SU-DHL-6 (cell line): ENCODE data around the gene CORO7.

Experiments used
- H2AFZ ChIP-seq: fragments of 200-600 bp; sonication (generic); 2 replicates; pipeline ENCODE4 v1.6.1; 2014; ENCODE audit warnings: low read depth, mild to moderate bottlenecking, moderate library complexity, mixed read lengths, antibody characterized with exemption, low read length; ENCODE audit not compliant: severe bottlenecking
- H3F3A ChIP-seq: fragments of 200-600 bp; shearing (Covaris generic); 2 replicates; pipeline ENCODE4 v1.6.0; 2016; ENCODE audit warnings: antibody characterized with exemption, mild to moderate bottlenecking; ENCODE audit not compliant: insufficient read depth
- H3K27ac ChIP-seq: fragments of 200-600 bp; sonication (generic); 2 replicates; pipeline ENCODE4 v1.5.1; 2016; ENCODE audit warnings: low read depth, mild to moderate bottlenecking, low read length, moderate library complexity, mixed read lengths
- H3K27me3 ChIP-seq: fragments of 200-600 bp; sonication (generic), shearing (Covaris generic); 2 replicates; pipeline ENCODE4 v1.6.0; 2014; ENCODE audit warnings: mild to moderate bottlenecking, low read length
- H3K36me3 ChIP-seq: fragments of 200-600 bp; sonication (generic); 2 replicates; pipeline ENCODE4 v1.6.1; 2014; ENCODE audit warnings: mild to moderate bottlenecking, low read length, mixed read lengths
- H3K4me2 ChIP-seq: fragments of 300-600, 200-600 bp; shearing (Covaris generic), sonication (generic); 2 replicates; pipeline ENCODE4 v1.6.0; 2014; ENCODE audit warnings: low read length, low read depth, mild to moderate bottlenecking; ENCODE audit not compliant: poor library complexity, severe bottlenecking
- H3K4me3 ChIP-seq: fragments of 200-600 bp; sonication (generic); 2 replicates; pipeline ENCODE4 v1.5.1; 2014; ENCODE audit warnings: antibody characterized with exemption, low read length, mild to moderate bottlenecking, mixed read lengths; ENCODE audit not compliant: insufficient read depth, poor library complexity, severe bottlenecking
- H3K79me2 ChIP-seq: fragments of 200-600 bp; sonication (generic); 2 replicates; pipeline ENCODE4 v1.6.1; 2014; ENCODE audit warnings: mild to moderate bottlenecking, low read length, moderate library complexity; ENCODE audit not compliant: insufficient read depth
- H3K9ac ChIP-seq: fragments of 200-600 bp; sonication (generic); 2 replicates; pipeline ENCODE4 v1.7.0; 2014; ENCODE audit warnings: mild to moderate bottlenecking, low read length
- H3K9me2 ChIP-seq: fragments of 200-600 bp; sonication (generic); replicated peaks from 2 replicates; pipeline ENCODE4 v1.6.1; 2014; ENCODE audit warnings: low read length; ENCODE audit not compliant: insufficient read depth
- H3K9me3 ChIP-seq: fragments of 200-600 bp; sonication (generic); 2 replicates; pipeline ENCODE4 v1.6.1; 2014; ENCODE audit warnings: low read length, mixed read lengths; ENCODE audit not compliant: insufficient read depth
- H4K20me1 ChIP-seq: fragments of 200-600 bp; sonication (generic); 2 replicates; pipeline ENCODE4 v1.6.1; 2014; ENCODE audit warnings: low read depth, mild to moderate bottlenecking, antibody characterized with exemption, low read length, moderate library complexity, mixed read lengths
- EZH2phosphoT487 ChIP-seq: fragments of 200-600 bp; sonication (generic), shearing (Covaris generic); conservative IDR thresholded peaks from 2 replicates; pipeline ENCODE4 v1.6.1; 2018; ENCODE audit warnings: mild to moderate bottlenecking, antibody characterized with exemption, low read length, moderate library complexity, mixed read lengths
- TF ChIP-seq, protein P1 (sequence below): fragments of 200-600 bp; sonication (generic); IDR thresholded peaks from one replicate; pipeline ENCODE4 v1.5.1; 2017; ENCODE audit warnings: antibody characterized with exemption, mild to moderate bottlenecking, low read length, moderate library complexity; ENCODE audit not compliant: insufficient read depth, poor library complexity, severe bottlenecking

CORO7 gene

DNA sequence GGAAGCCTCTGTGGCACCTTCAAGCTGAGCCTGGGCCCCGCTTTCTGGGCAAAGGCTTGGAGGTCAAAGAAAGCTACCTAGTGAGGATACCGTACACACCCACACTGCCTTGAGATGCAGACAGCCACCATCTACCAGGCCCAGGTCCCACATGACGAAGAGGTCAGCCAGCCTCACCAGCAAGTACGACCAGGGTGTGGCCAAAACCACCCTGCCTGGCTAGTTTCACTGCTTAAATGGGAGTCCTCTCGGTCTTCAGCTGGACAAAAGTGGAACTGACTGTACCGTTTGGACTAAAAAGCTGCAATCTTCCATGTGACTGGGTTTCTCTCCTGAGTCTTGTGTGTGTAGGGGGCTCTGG lies 23.2 kb downstream of the CORO7 start:
- H3K4me3 ChIP-seq, result no peak overlapping the region
- H3K79me2 ChIP-seq, result no peaks in the 10 kb centered on the region
- H3K36me3 ChIP-seq, result no peaks in the 10 kb centered on the region
- H3K27ac ChIP-seq, result no peak overlapping the region
- no peaks in the 10 kb centered on the region for H3K27me3 ChIP-seq
- H3K9me2 ChIP-seq, result no peaks in the 10 kb centered on the region
- TF ChIP-seq EZH2phosphoT487, result no peak
- TF ChIP-seq, protein P1, sequence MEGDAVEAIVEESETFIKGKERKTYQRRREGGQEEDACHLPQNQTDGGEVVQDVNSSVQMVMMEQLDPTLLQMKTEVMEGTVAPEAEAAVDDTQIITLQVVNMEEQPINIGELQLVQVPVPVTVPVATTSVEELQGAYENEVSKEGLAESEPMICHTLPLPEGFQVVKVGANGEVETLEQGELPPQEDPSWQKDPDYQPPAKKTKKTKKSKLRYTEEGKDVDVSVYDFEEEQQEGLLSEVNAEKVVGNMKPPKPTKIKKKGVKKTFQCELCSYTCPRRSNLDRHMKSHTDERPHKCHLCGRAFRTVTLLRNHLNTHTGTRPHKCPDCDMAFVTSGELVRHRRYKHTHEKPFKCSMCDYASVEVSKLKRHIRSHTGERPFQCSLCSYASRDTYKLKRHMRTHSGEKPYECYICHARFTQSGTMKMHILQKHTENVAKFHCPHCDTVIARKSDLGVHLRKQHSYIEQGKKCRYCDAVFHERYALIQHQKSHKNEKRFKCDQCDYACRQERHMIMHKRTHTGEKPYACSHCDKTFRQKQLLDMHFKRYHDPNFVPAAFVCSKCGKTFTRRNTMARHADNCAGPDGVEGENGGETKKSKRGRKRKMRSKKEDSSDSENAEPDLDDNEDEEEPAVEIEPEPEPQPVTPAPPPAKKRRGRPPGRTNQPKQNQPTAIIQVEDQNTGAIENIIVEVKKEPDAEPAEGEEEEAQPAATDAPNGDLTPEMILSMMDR, result no peak
- H3F3A ChIP-seq, result no peaks in the 10 kb centered on the region
- no peak overlapping the region for H2AFZ ChIP-seq
- no peak overlapping the region for H3K4me2 ChIP-seq
- no peaks in the 10 kb centered on the region for H3K9me3 ChIP-seq
- no peak overlapping the region for H3K9ac ChIP-seq
- no peaks in the 10 kb centered on the region for H4K20me1 ChIP-seq

- no peaks in the 10 kb centered on the region for H3K27me3 ChIP-seq
- no peak overlapping the region for H2AFZ ChIP-seq
- no peaks in the 10 kb centered on the region for H3K36me3 ChIP-seq
- no peak overlapping the region for H3K9ac ChIP-seq
- no peak overlapping the region for H3K27ac ChIP-seq
- no peaks in the 10 kb centered on the region for H3K9me2 ChIP-seq
- H3K4me3 ChIP-seq, result no peak overlapping the region
- H3K79me2 ChIP-seq, result no peaks in the 10 kb centered on the region
- TF ChIP-seq EZH2phosphoT487, result no peak
- TF ChIP-seq, protein P1, result no peak
- no peak overlapping the region for H3K4me2 ChIP-seq
- no peaks in the 10 kb centered on the region for H3F3A ChIP-seq
- H4K20me1 ChIP-seq, result no peaks in the 10 kb centered on the region
- no peaks in the 10 kb centered on the region for H3K9me3 ChIP-seq
Measured at GRCh38 chr16:4392382-4393239, 23.8 kb downstream of the CORO7 start.

GRCh38 chr16:4391631-4392381 lies 24.6 kb downstream of the CORO7 start:
- no peak overlapping the region for H3K27ac ChIP-seq
- no peak overlapping the region for H3K4me2 ChIP-seq
- H3K9me2 ChIP-seq, result no peaks in the 10 kb centered on the region
- H3K36me3 ChIP-seq, result no peaks in the 10 kb centered on the region
- no peaks in the 10 kb centered on the region for H3F3A ChIP-seq
- no peak overlapping the region for H3K9ac ChIP-seq
- H3K79me2 ChIP-seq, result no peaks in the 10 kb centered on the region
- H4K20me1 ChIP-seq, result no peaks in the 10 kb centered on the region
- TF ChIP-seq, protein P1, result no peak
- no peak for TF ChIP-seq EZH2phosphoT487
- no peak overlapping the region for H3K4me3 ChIP-seq
- H3K9me3 ChIP-seq, result no peaks in the 10 kb centered on the region
- no peak overlapping the region for H2AFZ ChIP-seq
- no peaks in the 10 kb centered on the region for H3K27me3 ChIP-seq
